Trophoblast cell (in vitro differentiated cells and primary cell): ENCODE results near the gene TRIM24.

Experiments used
- DNase-seq, 2 donors: peaks; one replicate each; pipeline ENCODE4 v3.0.0-alpha.2; 2016
- H2AFZ ChIP-seq: 2 replicates; pipeline ENCODE4 v1.6.1; 2013; ENCODE audit warnings: low read length, moderate library complexity, mild to moderate bottlenecking; ENCODE audit not compliant: insufficient read depth, poor library complexity
- H2AK5ac ChIP-seq: 2 replicates; pipeline ENCODE4 v1.6.1; 2013; ENCODE audit warnings: mild to moderate bottlenecking, low read length
- H2BK120ac ChIP-seq: 2 replicates; pipeline ENCODE4 v1.6.1; 2013; ENCODE audit warnings: low read length, mild to moderate bottlenecking, moderate library complexity; ENCODE audit not compliant: insufficient read depth, poor library complexity
- H2BK12ac ChIP-seq: 2 replicates; pipeline ENCODE4 v1.6.1; 2013; ENCODE audit warnings: mild to moderate bottlenecking, low read length, moderate library complexity
- H2BK5ac ChIP-seq: 2 replicates; pipeline ENCODE4 v1.6.1; 2013; ENCODE audit warnings: low read length, low read depth, moderate library complexity, mild to moderate bottlenecking; ENCODE audit not compliant: poor library complexity
- H3K14ac ChIP-seq: 2 replicates; pipeline ENCODE4 v1.6.1; 2013; ENCODE audit warnings: mild to moderate bottlenecking, low read length
- H3K18ac ChIP-seq: 2 replicates; pipeline ENCODE4 v1.6.1; 2013; ENCODE audit warnings: mild to moderate bottlenecking, low read length
- H3K23ac ChIP-seq: 2 replicates; pipeline ENCODE4 v1.6.1; 2013; ENCODE audit warnings: low read length
- H3K27ac ChIP-seq: 2 replicates; pipeline ENCODE4 v1.5.1; 2013; ENCODE audit warnings: low read depth, mild to moderate bottlenecking, inconsistent platforms, low read length, moderate library complexity
- H3K27me3 ChIP-seq: 2 replicates; pipeline ENCODE4 v1.6.1; 2013; ENCODE audit warnings: inconsistent platforms, mild to moderate bottlenecking, low read length, moderate library complexity; ENCODE audit not compliant: insufficient read depth
- H3K36me3 ChIP-seq, 2 experiments: 1 replicate in 1 of 2; 2 replicates in 1 of 2; pipeline ENCODE4 v1.6.1; 2013; ENCODE audit warnings: low read length in 2 of 2, mild to moderate bottlenecking in 2 of 2, moderate library complexity in 1 of 2; ENCODE audit not compliant: insufficient read depth in 2 of 2, control insufficient read depth in 1 of 2
- H3K4ac ChIP-seq: 2 replicates; pipeline ENCODE4 v1.6.1; 2013; ENCODE audit warnings: low read depth, mild to moderate bottlenecking, low read length, moderate library complexity
- H3K4me1 ChIP-seq, 2 experiments: 1 replicate in 1 of 2; 2 replicates in 1 of 2; pipeline ENCODE4 v1.6.1; 2013; ENCODE audit warnings: low read length in 2 of 2, mild to moderate bottlenecking in 2 of 2, moderate library complexity in 1 of 2; ENCODE audit not compliant: insufficient read depth in 2 of 2, control insufficient read depth in 1 of 2
- H3K4me2 ChIP-seq: 2 replicates; pipeline ENCODE4 v1.6.1; 2013; ENCODE audit warnings: inconsistent platforms, mild to moderate bottlenecking, low read length, moderate library complexity
- H3K4me3 ChIP-seq: 2 replicates; pipeline ENCODE4 v1.5.1; 2013; ENCODE audit warnings: mild to moderate bottlenecking, low read depth, low read length, inconsistent platforms
- H3K79me1 ChIP-seq: one replicate; pipeline ENCODE4 v1.6.1; 2013; ENCODE audit warnings: low read length
- H3K79me2 ChIP-seq: 2 replicates; pipeline ENCODE4 v1.6.1; 2013; ENCODE audit warnings: low read length, mild to moderate bottlenecking; ENCODE audit not compliant: control insufficient read depth, insufficient read depth, poor library complexity
- H3K9ac ChIP-seq: 2 replicates; pipeline ENCODE4 v1.6.1; 2013; ENCODE audit warnings: mild to moderate bottlenecking, low read length
- H3K9me3 ChIP-seq: 2 replicates; pipeline ENCODE4 v1.6.1; 2013; ENCODE audit warnings: low read depth, mild to moderate bottlenecking, control low read depth, inconsistent platforms, low read length; ENCODE audit not compliant: insufficient read depth
- H4K12ac ChIP-seq: 2 replicates; pipeline ENCODE4 v1.6.1; 2013; ENCODE audit warnings: low read depth, mild to moderate bottlenecking, low read length, moderate library complexity
- H4K8ac ChIP-seq: 2 replicates; pipeline ENCODE4 v1.6.1; 2013; ENCODE audit warnings: low read depth, mild to moderate bottlenecking, low read length, moderate library complexity
- H4K91ac ChIP-seq: one replicate; pipeline ENCODE4 v1.6.1; 2013; ENCODE audit warnings: low read depth, mild to moderate bottlenecking, low read length, moderate library complexity
- WGBS: extraction: QIAGEN DNeasy Blood & Tissue Kit; methylation state at CpG from one replicate; pipeline ENCODE4 v1.1.7; 2013; ENCODE audit warnings: missing lambda C conversion rate; ENCODE audit not compliant: insufficient read length, insufficient coverage; ENCODE audit errors: extremely low coverage; 5-methylcytosine and 5-hydroxymethylcytosine counted together

The TRIM24 gene

DNA sequence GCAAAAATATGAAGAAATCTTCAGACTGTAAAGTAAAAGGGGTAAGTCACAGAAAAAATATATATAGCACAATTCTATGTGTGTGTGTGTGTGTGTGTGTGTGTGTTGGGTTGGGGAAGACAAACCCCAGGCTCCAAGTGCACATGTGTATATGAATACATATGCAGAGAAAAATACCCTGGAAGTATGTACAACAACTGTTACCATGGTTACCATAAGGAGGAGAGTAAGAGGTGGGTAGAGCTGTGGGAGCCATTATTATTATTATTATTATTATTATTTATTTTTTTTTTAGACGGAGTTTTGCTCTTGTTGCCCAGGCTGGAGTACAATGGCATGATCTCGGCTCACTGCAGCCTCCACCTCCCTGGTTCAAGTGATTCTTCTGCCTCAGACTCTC lies 23.7 kb upstream of the TRIM24 start:
- no peaks in the 10 kb centered on the region for H3K79me1 ChIP-seq
- H3K14ac ChIP-seq = no peak overlapping the region
- H2BK5ac ChIP-seq = no peak overlapping the region
- no peak overlapping the region for H2AFZ ChIP-seq
- no CpG with 5 or more reads among the region's 2 CpGs for WGBS
- H4K91ac ChIP-seq = no peak overlapping the region
- H4K8ac ChIP-seq = no peak overlapping the region
- H3K36me3 ChIP-seq = peaks cover 0 to 2% of the 10 kb centered on the region in 2 experiments
- H3K23ac ChIP-seq = no peak overlapping the region
- no peak overlapping the region for H3K9ac ChIP-seq
- no peak for DNase-seq
- H3K27me3 ChIP-seq = no peaks in the 10 kb centered on the region
- no peak overlapping the region for H3K18ac ChIP-seq
- no peak overlapping the region for H3K27ac ChIP-seq
- no peak overlapping the region for H3K4ac ChIP-seq
- no peak overlapping the region for H3K4me3 ChIP-seq
- no peak overlapping the region for H2BK12ac ChIP-seq
- no peak overlapping the region for H3K4me2 ChIP-seq
- no peak overlapping the region for H2BK120ac ChIP-seq
- no peaks in the 10 kb centered on the region for H3K4me1 ChIP-seq
- no peaks in the 10 kb centered on the region for H3K79me2 ChIP-seq
- H2AK5ac ChIP-seq = no peak overlapping the region
- H3K9me3 ChIP-seq = peaks cover 14% of the 10 kb centered on the region
- no peak overlapping the region for H4K12ac ChIP-seq

DNA sequence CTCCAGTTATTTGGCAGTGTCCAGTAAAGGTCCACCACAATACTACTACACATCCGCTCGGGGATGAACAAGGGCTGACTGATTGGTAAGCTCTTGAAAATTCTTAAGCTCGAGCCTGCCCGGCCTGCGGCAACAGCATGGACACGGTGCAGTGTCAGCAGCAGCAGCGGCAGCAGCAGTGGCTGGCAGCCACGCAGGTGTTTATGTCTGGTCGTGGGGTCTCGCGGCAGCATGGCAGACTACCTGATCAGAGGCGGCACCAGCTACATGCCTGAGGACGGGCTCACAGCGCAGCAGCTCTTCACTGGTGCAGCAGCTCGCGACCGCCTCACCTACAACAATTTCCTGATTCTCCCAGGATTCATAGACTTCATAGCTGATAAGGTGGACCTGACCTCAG lies 19.6 kb upstream of the TRIM24 start:
- no CpG with 5 or more reads among the region's 17 CpGs for WGBS
- Histone ChIP-seq H2BK5ac (no peak overlapping the region), H3K36me3 (no peaks in the 10 kb centered on the region), H3K9ac (no peak overlapping the region), H3K27me3 (no peaks in the 10 kb centered on the region), H3K4ac (no peak overlapping the region), H3K4me2 (no peak overlapping the region), H2BK120ac (no peak overlapping the region), H2BK12ac (no peak overlapping the region), H3K18ac (no peak overlapping the region), H4K8ac (no peak overlapping the region), H3K23ac (no peak overlapping the region), H3K9me3 (peaks cover 10% of the 10 kb centered on the region), H3K79me2 (no peaks in the 10 kb centered on the region), H4K12ac (no peak overlapping the region), H3K79me1 (no peaks in the 10 kb centered on the region), H3K4me3 (no peak overlapping the region), H2AFZ (no peak overlapping the region), H2AK5ac (no peak overlapping the region), H3K4me1 (no peaks in the 10 kb centered on the region), H3K14ac (no peak overlapping the region), H3K27ac (no peak overlapping the region), H4K91ac (no peak overlapping the region)
- DNase-seq = no peak

GRCh38 chr7:138442822-138443221 lies 17.2 kb upstream of the TRIM24 start:
- no peaks in the 10 kb centered on the region for H3K27me3 ChIP-seq
- H3K4me3 ChIP-seq = no peak overlapping the region
- H2AFZ ChIP-seq = no peak overlapping the region
- no peak overlapping the region for H3K27ac ChIP-seq
- H2BK120ac ChIP-seq = no peak overlapping the region
- H3K79me2 ChIP-seq = no peaks in the 10 kb centered on the region
- no peaks in the 10 kb centered on the region for H3K36me3 ChIP-seq
- no peak overlapping the region for H3K9ac ChIP-seq
- H3K9me3 ChIP-seq = peaks cover 10% of the 10 kb centered on the region
- H3K79me1 ChIP-seq = no peaks in the 10 kb centered on the region
- H2BK12ac ChIP-seq = no peak overlapping the region
- no peak overlapping the region for H2BK5ac ChIP-seq
- no peak overlapping the region for H4K12ac ChIP-seq
- no peak overlapping the region for H2AK5ac ChIP-seq
- no peaks in the 10 kb centered on the region for H3K4me1 ChIP-seq
- H3K23ac ChIP-seq = no peak overlapping the region
- no peak overlapping the region for H3K18ac ChIP-seq
- H3K4ac ChIP-seq = no peak overlapping the region
- H3K4me2 ChIP-seq = no peak overlapping the region
- no peak overlapping the region for H4K8ac ChIP-seq
- H4K91ac ChIP-seq = no peak overlapping the region
- no peak overlapping the region for H3K14ac ChIP-seq
- DNase-seq = no peak
- WGBS = no CpG with 5 or more reads among the region's 3 CpGs

GRCh38 chr7:138449580-138449979 lies 10.5 kb upstream of the TRIM24 start:
- no peak overlapping the region for H3K23ac ChIP-seq
- no peak overlapping the region for H3K9ac ChIP-seq
- H3K14ac ChIP-seq = no peak overlapping the region
- H3K4me1 ChIP-seq = no peaks in the 10 kb centered on the region
- H4K8ac ChIP-seq = no peak overlapping the region
- WGBS = no CpG with 5 or more reads among the region's 6 CpGs
- no peak for DNase-seq
- no peak overlapping the region for H2BK12ac ChIP-seq
- no peaks in the 10 kb centered on the region for H3K79me1 ChIP-seq
- no peaks in the 10 kb centered on the region for H3K9me3 ChIP-seq
- no peak overlapping the region for H2BK5ac ChIP-seq
- H2AK5ac ChIP-seq = no peak overlapping the region
- H3K18ac ChIP-seq = no peak overlapping the region
- no peaks in the 10 kb centered on the region for H3K36me3 ChIP-seq
- no peak overlapping the region for H3K4me2 ChIP-seq
- no peak overlapping the region for H3K27ac ChIP-seq
- no peak overlapping the region for H3K4me3 ChIP-seq
- no peak overlapping the region for H2BK120ac ChIP-seq
- no peak overlapping the region for H2AFZ ChIP-seq
- no peak overlapping the region for H4K12ac ChIP-seq
- no peak overlapping the region for H3K4ac ChIP-seq
- H3K27me3 ChIP-seq = no peaks in the 10 kb centered on the region
- no peak overlapping the region for H4K91ac ChIP-seq
- H3K79me2 ChIP-seq = no peaks in the 10 kb centered on the region
